K562 (cell line): ENCODE data around the gene FPR1. TPM values are rescaled to one million over a fixed set of nuclear protein-coding genes. Genes with fewer than 3 reads are reported as not detected.

Experiments used
- ATAC-seq: fragments of 200-7000 bp; cut with Tn5 transposase; 3 replicates; pipeline ENCODE4 v1.9.1; 2020; ENCODE audit warnings: moderate library complexity
- BruUV-seq: library from RNA; stranded (reverse); fragments of 400-500 nt; replicated peaks from 2 replicates; lab custom pipeline; 2021; lab: Mats Ljungman, UMichigan
- CTCF ChIA-PET: fragments of 300-600 bp; formaldehyde crosslinking; extraction: SDS; loops from one replicate; lab custom pipeline; 2021; ENCODE audit warnings: low intra/inter-chr PET ratio; lab: Yijun Ruan, JAX
- POLR2A ChIA-PET: fragments of 300-600, 350-650 bp; sonication (Branson Sonifier 250); formaldehyde crosslinking; extraction: SDS; loops from one replicate; lab custom pipeline; 2021; ENCODE audit warnings: antibody characterized with exemption, inconsistent platforms; lab: Yijun Ruan, JAX
- DNase-seq, 4 experiments: peaks; one replicate each; pipeline versions ENCODE4 v3.0.0 to v3.0.0-alpha.2; 2011 to 2018; ENCODE audit warnings: low spot score in 3 of 4, mixed read lengths in 3 of 4; ENCODE audit errors: extremely low read depth in 1 of 4
- FAIRE-seq: peaks from 2 replicates; lab custom pipeline; 2011; peaks lifted over from hg19 to GRCh38; lab: Jason Lieb, UNC
- H2AFZ ChIP-seq: 2 replicates; pipeline ENCODE4 v1.6.0; 2011; ENCODE audit warnings: low read depth, low read length, control low read depth, inconsistent platforms
- H3K27ac ChIP-seq: fragments of 200-600 bp; 3 replicates; pipeline ENCODE4 v1.8.0; 2011; ENCODE audit warnings: low read depth, mild to moderate bottlenecking, control low read depth, inconsistent platforms, low read length, moderate library complexity, mixed read lengths; ENCODE audit errors: extremely low read depth
- H3K27me3 ChIP-seq, 2 experiments: fragments of 300-600 bp in 1 of 2; 2 replicates in 1 of 2; 3 replicates in 1 of 2; pipeline versions ENCODE4 v1.6.0 to v1.8.0; 2011; ENCODE audit warnings: inconsistent platforms in 2 of 2, low read length in 2 of 2, mild to moderate bottlenecking in 1 of 2, mixed read lengths in 1 of 2, moderate library complexity in 1 of 2; ENCODE audit not compliant: control insufficient read depth in 2 of 2, insufficient read depth in 2 of 2
- H3K36me3 ChIP-seq: fragments of 300-600 bp; 3 replicates; pipeline ENCODE4 v1.8.0; 2011; ENCODE audit warnings: mild to moderate bottlenecking, low read length, inconsistent platforms; ENCODE audit not compliant: control insufficient read depth, insufficient read depth
- H3K4me1 ChIP-seq, 2 experiments: fragments of 200-600 bp in 1 of 2; replicated peaks in 1 of 2; 2 replicates in 1 of 2; 3 replicates in 1 of 2; pipeline versions ENCODE4 v1.5.1 to v1.8.0; 2011; ENCODE audit warnings: inconsistent platforms in 2 of 2, low read length in 2 of 2, mild to moderate bottlenecking in 1 of 2, mixed read lengths in 1 of 2, moderate library complexity in 1 of 2; ENCODE audit not compliant: control insufficient read depth in 2 of 2, insufficient read depth in 2 of 2
- H3K4me2 ChIP-seq: 2 replicates; pipeline ENCODE4 v1.6.1; 2011; ENCODE audit warnings: low read length, control low read depth, inconsistent platforms, mixed read lengths; ENCODE audit not compliant: insufficient read depth
- H3K4me3 ChIP-seq: fragments of 200-600 bp; sonication (generic), shearing (Covaris generic); 2 replicates; pipeline ENCODE4 v1.5.1; 2016; ENCODE audit warnings: control low read depth, inconsistent platforms
- H3K79me2 ChIP-seq: fragments of 200-600 bp; 3 replicates; pipeline ENCODE4 v1.8.0; 2011; ENCODE audit warnings: low read length, inconsistent platforms; ENCODE audit not compliant: control insufficient read depth, insufficient read depth
- H3K9ac ChIP-seq, 2 experiments: 2 replicates each; pipeline versions ENCODE4 v1.6.0 to v1.6.1; 2011; ENCODE audit warnings: low read depth in 2 of 2, low read length in 2 of 2, control low read depth in 1 of 2, inconsistent platforms in 1 of 2, mild to moderate bottlenecking in 1 of 2, mixed read lengths in 1 of 2; ENCODE audit not compliant: insufficient read depth in 1 of 2
- H3K9me1 ChIP-seq: one replicate; pipeline ENCODE4 v1.6.0; 2011; ENCODE audit warnings: inconsistent platforms, mild to moderate bottlenecking, low read length, moderate library complexity; ENCODE audit not compliant: control insufficient read depth, insufficient read depth
- H3K9me3 ChIP-seq: replicated peaks from 2 replicates; pipeline ENCODE4 v1.5.1; 2011; ENCODE audit warnings: low read depth, low read length, inconsistent platforms; ENCODE audit not compliant: control insufficient read depth, insufficient read depth
- H4K20me1 ChIP-seq: replicated peaks from 2 replicates; pipeline ENCODE4 v1.6.1; 2011; ENCODE audit warnings: low read length, inconsistent platforms, mixed read lengths; ENCODE audit not compliant: control insufficient read depth, insufficient read depth
- ATF3 ChIP-seq, 2 experiments: fragments of 450-650 bp in 1 of 2; sonication (generic) in 1 of 2; formaldehyde crosslinking in 1 of 2; IDR thresholded peaks in 1 of 2; conservative IDR thresholded peaks in 1 of 2; 2 replicates each; pipeline versions ENCODE4 v1.6.1 to v1.8.1; 2016 to 2023; ENCODE audit warnings: mild to moderate bottlenecking in 2 of 2, moderate library complexity in 2 of 2, inconsistent platforms in 1 of 2, missing genetic modification reagents in 1 of 2
- ATF7 ChIP-seq: fragments of 450-650 bp; IDR thresholded peaks from 2 replicates; pipeline ENCODE4 v1.7.1; 2014; ENCODE audit warnings: mild to moderate bottlenecking, moderate library complexity
- C11orf30 ChIP-seq: fragments of 450-650 bp; IDR thresholded peaks from 2 replicates; pipeline ENCODE4 v1.6.1; 2016; ENCODE audit warnings: low read depth, mild to moderate bottlenecking
- CEBPZ ChIP-seq: fragments of 150-350 bp; IDR thresholded peaks from 2 replicates; pipeline ENCODE4 v1.6.1; 2014; ENCODE audit warnings: low read depth, mild to moderate bottlenecking, low read length, borderline replicate concordance
- CREB3 ChIP-seq: fragments of 450-650 bp; conservative IDR thresholded peaks from 2 replicates; pipeline ENCODE4 v1.6.1; 2016; ENCODE audit warnings: missing genetic modification characterization, low read depth, mild to moderate bottlenecking, missing compliant biosample characterization, moderate library complexity
- FOSL1 ChIP-seq: fragments of 200-800 bp; sonication (Bioruptor generic); conservative IDR thresholded peaks from 2 replicates; pipeline ENCODE4 v1.6.1; 2016; ENCODE audit warnings: missing genetic modification characterization, missing compliant biosample characterization
- JUND ChIP-seq, 2 experiments: IDR thresholded peaks; 2 replicates in 1 of 2; 3 replicates in 1 of 2; pipeline ENCODE4 v1.6.1; 2011; ENCODE audit warnings: borderline replicate concordance in 2 of 2, low read depth in 2 of 2, low read length in 2 of 2, improper control_type of control experiment in 1 of 2, missing biosample characterization in 1 of 2, missing genetic modification characterization in 1 of 2, missing genetic modification reagents in 1 of 2
- RCOR1 ChIP-seq, 2 experiments: IDR thresholded peaks; 2 replicates each; pipeline ENCODE4 v1.6.1; 2012; ENCODE audit warnings: low read depth in 2 of 2, low read length in 2 of 2, borderline replicate concordance in 1 of 2, improper control_type of control experiment in 1 of 2
- XRCC5 ChIP-seq: fragments of 200-400 bp; formaldehyde crosslinking; IDR thresholded peaks from 2 replicates; pipeline ENCODE4 v1.6.1; 2017; ENCODE audit warnings: low read depth, mild to moderate bottlenecking, low read length
- ZNF175 ChIP-seq: fragments of 200-800 bp; sonication (Bioruptor generic); IDR thresholded peaks from 2 replicates; pipeline ENCODE4 v1.6.1; 2016; ENCODE audit warnings: low read depth, mild to moderate bottlenecking, missing genetic modification characterization, missing compliant biosample characterization
- WGBS: fragments of 100-300 bp; shearing (Covaris generic); methylation state at CpG from one replicate; pipeline ENCODE4 v1.1.6; 2016; ENCODE audit warnings: low coverage, mixed read lengths; ENCODE audit not compliant: insufficient coverage; ENCODE audit errors: missing lambda C conversion rate; 5-methylcytosine and 5-hydroxymethylcytosine counted together
- in situ Hi-C: fragments of 300-500 bp; cut with MboI; formaldehyde crosslinking; loops from 4 replicates; pipeline ENCODE4 v1.15.0; 2018; ENCODE audit warnings: inconsistent platforms, mixed read lengths
- intact Hi-C: fragments of 100-400 bp; cut with micrococcal nuclease; formaldehyde crosslinking; loops from 2 replicates; pipeline ENCODE4 v1.14.2; 2022
- polyA plus RNA-seq, 8 experiments: library from polyadenylated mRNA; depleted of rRNA in 4 of 8; stranded (reverse) in 5 of 8; unstranded in 3 of 8; fragments of >200 nt; fragmentation: Nextera tagmentation in 2 of 8; fragmentation: Illumina TruSeq in 1 of 8; extraction: Ambion mirVana in 2 of 8; extraction: Trizol in 1 of 8; gene quantifications; 2 replicates each; pipeline versions ENCODE4 v1.2.1 to v1.2.3, GENCODE V29; 2011 to 2014; ENCODE audit warnings: inconsistent platforms in 1 of 8, missing spikeins in 1 of 8
- total RNA-seq, 7 experiments: library from RNA; depleted of rRNA in 6 of 7; stranded (reverse); fragments of >200 nt in 6 of 7; fragmentation: Illumina TruSeq in 2 of 7; extraction: Trizol in 2 of 7; gene quantifications; 2 replicates each; pipeline versions ENCODE4 v1.2.1 to v1.2.3, GENCODE V29; 2011 to 2021; ENCODE audit warnings: low replicate concordance in 1 of 7
- TF ChIP-seq, protein P1 (sequence below), 2 experiments: IDR thresholded peaks in 1 of 2; conservative IDR thresholded peaks in 1 of 2; 2 replicates each; pipeline ENCODE4 v1.6.1; 2016; ENCODE audit warnings: low read depth in 2 of 2, mild to moderate bottlenecking in 1 of 2, missing compliant biosample characterization in 1 of 2, missing genetic modification characterization in 1 of 2, moderate library complexity in 1 of 2

Gene FPR1
- total and polyA plus RNA-seq, 9 of the 15 experiments (the other 6 are each of a cell fraction or from before 2014, with no cell fraction given), result 0.06 to 0.25 (median 0.14) TPM; not detected in 4

DNA sequence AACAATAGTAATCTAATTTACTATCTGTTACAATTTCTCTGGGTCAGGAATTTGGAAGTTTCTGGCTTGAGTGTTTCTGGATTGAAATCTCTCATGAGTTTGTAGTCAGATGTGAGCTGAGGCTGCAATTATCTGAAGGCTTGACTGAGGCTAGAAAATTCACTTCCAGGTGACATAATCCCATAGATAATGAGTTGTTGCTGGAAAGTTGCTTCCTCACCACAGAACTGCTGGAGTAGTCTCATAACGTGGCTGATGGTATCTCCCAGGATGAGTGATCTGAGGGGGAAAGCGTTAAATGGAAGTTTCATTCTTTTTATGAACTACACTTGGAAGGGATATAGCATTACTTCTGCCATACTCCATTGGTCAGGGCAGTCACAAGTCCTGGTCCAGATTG, 28.0 kb upstream of the FPR1 start:
- no peaks in the 10 kb centered on the region for H3K9me3 ChIP-seq
- no peak overlapping the region for H3K4me3 ChIP-seq
- H3K27me3 ChIP-seq, result no peaks in the 10 kb centered on the region
- FAIRE-seq (no peak), DNase-seq (no peak), ATAC-seq (no peak)
- no peaks in the 10 kb centered on the region for H3K79me2 ChIP-seq
- ChIA-PET POLR2A (no interaction called here), CTCF (no interaction called here)
- WGBS, result 0% methylated on average over 2 of the region's 2 CpGs
- no peaks in the 10 kb centered on the region for H3K9me1 ChIP-seq
- intact Hi-C loops (loop anchor here (2.0 to 10.0 kb wide), 3 partner anchors 29 to 355 kb away; no protein-coding TSS in a partner anchor), in situ Hi-C loops (loop anchor here (5.0 to 10.0 kb wide), 2 partner anchors 67 to 355 kb away; no protein-coding TSS in a partner anchor)
- BruUV-seq, result no TSS peak
- H3K4me1 ChIP-seq, result peaks cover 6 to 50% of the 10 kb centered on the region in 2 experiments; a peak in 4 of 5 replicates
- no peaks in the 10 kb centered on the region for H3K36me3 ChIP-seq
- no peak overlapping the region for H3K4me2 ChIP-seq
- H4K20me1 ChIP-seq, result no peaks in the 10 kb centered on the region
- no peak overlapping the region for H3K9ac ChIP-seq
- no peak overlapping the region for H3K27ac ChIP-seq
- H2AFZ ChIP-seq, result no peak overlapping the region
- peak; percentile 64; the same call in 1 of the 2 replicates for TF ChIP-seq ATF7
- no peak for TF ChIP-seq CREB3 (tag)
- no peak for TF ChIP-seq XRCC5
- TF ChIP-seq ATF3 (IDR thresholded peaks at IDR 0.05), result peak; percentile 32; the same call in 1 of the 2 replicates
- no peak for TF ChIP-seq ATF3 (CRISPR knock-in tag; conservative IDR thresholded peaks at IDR 0.05)
- no peak for TF ChIP-seq RCOR1 (IDR thresholded peaks at IDR 0.05; ENCODE audit: borderline replicate concordance in 1 of 2, low read depth in 2 of 2, low read length in 2 of 2)
- peak; percentile 41; the same call in 1 of the 2 replicates for TF ChIP-seq FOSL1 (tag)
- TF ChIP-seq JUND (IDR thresholded peaks at IDR 0.05; ENCODE audit: borderline replicate concordance, low read depth, low read length), result peak; percentile 49; the same call in 1 of the 2 replicates
- TF ChIP-seq JUND (tag; IDR thresholded peaks at IDR 0.05; ENCODE audit: borderline replicate concordance, low read depth, low read length), result peak; percentile 55; the same call in 1 of the 3 replicates
- TF ChIP-seq CEBPZ, result no peak
- TF ChIP-seq C11orf30, result peak; percentile 12; the same call in 1 of the 2 replicates
- TF ChIP-seq ZNF175, result 0 out of 2 replicates have a peak, but pooled peaks have one; percentile 34
- TF ChIP-seq, protein P1, sequence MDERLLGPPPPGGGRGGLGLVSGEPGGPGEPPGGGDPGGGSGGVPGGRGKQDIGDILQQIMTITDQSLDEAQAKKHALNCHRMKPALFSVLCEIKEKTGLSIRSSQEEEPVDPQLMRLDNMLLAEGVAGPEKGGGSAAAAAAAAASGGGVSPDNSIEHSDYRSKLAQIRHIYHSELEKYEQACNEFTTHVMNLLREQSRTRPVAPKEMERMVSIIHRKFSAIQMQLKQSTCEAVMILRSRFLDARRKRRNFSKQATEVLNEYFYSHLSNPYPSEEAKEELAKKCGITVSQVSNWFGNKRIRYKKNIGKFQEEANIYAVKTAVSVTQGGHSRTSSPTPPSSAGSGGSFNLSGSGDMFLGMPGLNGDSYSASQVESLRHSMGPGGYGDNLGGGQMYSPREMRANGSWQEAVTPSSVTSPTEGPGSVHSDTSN (CRISPR knock-in tag; IDR thresholded peaks at IDR 0.05; ENCODE audit: low read depth), result no peak
- TF ChIP-seq, protein P1 (tag; conservative IDR thresholded peaks at IDR 0.05; ENCODE audit: low read depth), result no peak
